DMS114 treated with DMSO at 0.1 percent for 48 hours (cell line): ENCODE results near the gene BRSK2.

Experiments used
- DNase-seq: peaks from one replicate; lab custom pipeline; 2025; ENCODE audit not compliant: unreplicated experiment; lab: John Stamatoyannopoulos, UW

Gene BRSK2

GRCh38 chr11:1450344-1450875, 60.7 kb downstream of the BRSK2 start:
- DNase-seq = no peak

- DNase-seq = no peak
These were observed 61.4 kb downstream of the BRSK2 start for GRCh38 chr11:1450949-1451710.

DNA sequence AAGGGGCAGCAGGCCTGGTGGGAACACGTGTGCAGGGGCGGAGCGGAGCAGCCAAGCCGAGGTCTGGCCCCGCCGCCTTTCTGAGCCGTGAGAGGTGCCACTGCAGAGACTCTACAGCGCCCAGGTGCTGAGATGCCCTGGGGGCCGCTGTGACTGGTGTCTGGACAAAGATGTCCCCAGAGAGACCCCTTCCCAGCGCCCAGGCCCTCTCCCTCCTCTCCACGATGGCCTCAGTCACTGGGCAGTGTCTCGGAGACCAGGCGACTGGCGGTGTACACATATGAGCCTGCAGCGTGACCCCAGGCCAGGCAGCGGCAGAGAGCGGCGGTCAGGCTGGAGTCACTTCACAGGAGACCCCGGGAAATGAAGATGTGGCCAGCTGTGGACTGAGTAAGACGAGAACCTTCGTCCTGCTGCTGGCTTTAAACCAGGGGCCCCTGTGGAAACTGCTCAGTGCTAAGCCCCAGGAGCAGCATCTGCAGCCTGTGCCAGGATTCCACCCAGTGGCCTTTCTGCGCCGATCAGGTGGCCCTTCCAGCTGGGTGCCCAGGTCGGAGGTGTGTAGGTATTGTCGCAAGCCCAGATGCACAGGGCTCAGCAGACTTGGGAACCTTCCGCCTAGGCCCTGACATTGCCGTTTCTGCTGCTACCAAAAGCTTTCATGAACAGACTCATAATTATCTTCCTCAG, 62.2 kb downstream of the BRSK2 start:
- DNase-seq = no peak

DNA sequence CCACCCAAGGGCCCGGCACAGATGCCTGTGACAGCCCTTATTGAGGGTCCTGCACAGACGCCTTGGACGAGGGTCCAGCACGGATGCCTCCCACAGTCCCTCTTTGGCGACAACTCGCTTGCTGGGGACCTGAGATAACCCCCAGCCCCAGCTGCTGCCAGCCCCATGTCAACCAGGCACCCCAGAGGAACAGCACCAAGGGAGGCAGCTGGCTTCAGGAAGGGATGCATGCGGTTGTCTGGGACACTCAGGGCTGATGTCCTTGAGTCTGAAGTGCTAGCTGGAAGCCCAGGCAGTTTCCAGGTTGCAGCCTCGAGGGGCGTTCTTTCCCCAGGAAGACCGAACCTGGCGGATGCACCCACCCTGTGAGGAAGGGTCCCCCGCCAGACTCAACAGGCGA, 63.0 kb downstream of the BRSK2 start:
- DNase-seq = no peak

DNA sequence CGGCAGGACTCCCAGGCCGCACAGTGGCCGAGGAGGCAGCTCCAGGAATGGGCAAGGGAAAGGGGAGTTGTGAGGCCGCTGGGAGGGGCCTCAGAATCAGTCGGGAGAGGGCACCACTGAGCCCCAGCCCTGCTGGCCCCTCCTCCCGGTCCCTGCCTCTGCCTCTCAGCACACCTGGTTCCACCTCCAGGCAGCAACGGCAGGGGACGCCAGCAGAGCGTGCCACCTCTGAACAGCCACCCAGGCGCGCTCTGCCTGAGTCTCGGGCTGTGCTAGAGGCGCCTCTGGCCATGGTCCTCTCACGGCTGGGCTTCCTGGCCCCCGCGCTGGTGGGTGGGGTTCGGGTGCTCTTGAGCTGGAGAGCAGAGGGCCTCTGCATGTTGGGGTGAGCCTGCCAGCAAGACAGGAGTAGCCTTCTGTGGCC, 63.9 kb downstream of the BRSK2 start:
- no peak for DNase-seq

GRCh38 chr11:1454576-1454975, 64.8 kb downstream of the BRSK2 start:
- no peak for DNase-seq

DNA sequence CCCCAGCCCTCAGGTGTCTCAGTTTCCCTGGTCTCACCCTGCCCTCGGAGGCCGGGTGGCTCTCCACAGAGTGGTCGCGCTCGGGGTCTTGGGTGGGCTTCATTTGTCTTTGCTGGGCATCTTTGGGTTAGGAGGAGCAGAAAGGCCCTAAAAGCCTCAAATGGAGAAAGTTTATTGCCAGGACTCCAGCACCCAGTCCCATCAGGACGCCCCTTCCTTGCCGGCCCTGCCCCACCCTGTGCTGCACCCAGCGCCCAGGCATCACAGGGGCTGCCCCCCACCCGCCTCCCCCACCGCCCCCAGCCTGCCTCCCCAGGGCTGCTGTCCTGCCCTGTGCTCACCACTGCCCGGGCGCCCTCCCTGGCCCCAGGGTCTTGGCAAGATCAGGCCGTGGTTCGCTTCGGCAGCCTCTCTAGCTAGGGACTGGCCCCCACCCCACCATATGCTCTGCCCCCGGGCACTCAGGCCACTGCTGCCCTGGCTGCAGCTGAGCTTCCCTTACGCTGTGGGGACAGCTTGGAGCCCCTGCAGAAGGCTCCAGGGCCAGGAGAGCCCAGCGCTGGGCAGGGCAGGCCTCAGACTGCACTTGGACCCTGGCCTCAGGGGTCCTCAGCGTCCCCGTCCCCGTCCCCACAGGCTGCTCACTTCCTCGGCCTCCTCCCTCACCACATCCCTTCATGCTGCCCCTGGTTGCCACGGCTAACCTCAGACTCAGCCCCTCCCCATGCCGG, 65.5 kb downstream of the BRSK2 start:
- no peak for DNase-seq

DNA sequence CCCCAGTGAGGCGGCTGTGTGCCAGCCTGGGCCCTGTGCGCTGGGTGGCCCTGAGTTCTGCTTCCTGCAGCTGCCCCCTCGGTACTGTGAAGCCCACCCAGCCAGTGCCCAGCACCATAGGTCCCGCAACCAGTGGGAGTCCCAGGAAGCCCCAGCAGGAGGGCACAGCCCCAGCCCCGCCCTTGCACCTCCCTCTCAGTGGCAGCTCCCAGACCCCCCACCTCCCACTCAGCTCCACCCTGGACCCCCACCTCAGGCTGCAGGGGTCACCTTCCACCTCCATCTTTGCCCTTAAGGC, 66.0 kb downstream of the BRSK2 start:
- DNase-seq = no peak

GRCh38 chr11:1456176-1456575, 66.4 kb downstream of the BRSK2 start:
- DNase-seq = no peak

DNA sequence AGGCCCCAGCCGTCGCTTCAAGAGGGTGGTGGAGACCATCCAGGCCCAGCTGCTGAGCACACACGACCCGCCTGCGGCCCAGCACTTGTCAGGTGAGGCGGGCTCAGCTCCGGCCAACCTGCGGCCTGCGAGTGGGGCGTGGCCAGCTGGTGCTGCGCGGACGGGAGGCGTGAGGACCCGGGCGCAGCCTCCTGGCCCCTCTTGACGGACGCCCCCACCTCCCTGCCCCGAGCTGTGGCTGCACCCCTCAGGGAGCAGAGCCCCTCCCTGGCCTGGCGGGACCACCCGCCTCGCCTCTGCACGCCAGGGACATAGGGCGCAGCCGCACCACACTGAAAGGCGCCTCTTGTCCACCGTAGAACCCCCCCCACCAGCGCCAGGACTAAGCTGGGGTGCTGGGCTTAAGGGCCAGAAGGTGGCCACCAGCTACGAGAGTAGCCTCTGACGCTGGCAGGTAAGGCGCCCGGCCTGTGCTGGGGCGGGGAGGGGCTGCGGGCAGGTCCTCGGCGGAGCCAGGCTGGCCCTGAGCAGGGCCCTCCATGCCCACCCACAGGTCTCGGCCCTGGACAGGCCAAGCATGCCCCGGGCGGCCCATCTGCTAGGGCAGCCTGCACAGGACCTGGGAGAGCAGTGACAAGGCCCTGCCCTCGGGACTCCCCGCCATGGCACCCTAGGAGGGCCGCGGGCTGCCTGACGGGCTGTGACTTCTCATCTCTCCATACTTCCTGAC, 67.0 kb downstream of the BRSK2 start:
- no peak for DNase-seq

DNA sequence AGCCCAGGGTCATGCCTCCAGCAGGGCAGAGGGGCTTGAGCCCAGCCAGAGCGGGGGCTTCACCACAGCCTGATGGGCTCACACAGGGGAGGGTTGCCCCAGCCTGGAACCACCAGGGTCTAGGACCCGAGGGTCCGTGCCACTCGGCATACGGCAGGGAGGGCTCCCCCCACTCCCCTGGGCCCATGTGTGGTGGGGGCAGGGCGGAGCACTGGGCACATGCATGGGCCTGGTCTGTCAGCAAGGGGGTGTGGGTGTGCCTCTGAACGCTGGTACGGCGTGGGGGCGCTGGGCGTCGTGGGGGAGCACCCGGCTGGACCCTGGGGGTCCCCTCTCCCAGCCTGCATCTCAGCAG, 67.6 kb downstream of the BRSK2 start:
- no peak for DNase-seq

GRCh38 chr11:1457856-1458255, 68.1 kb downstream of the BRSK2 start:
- DNase-seq = no peak

- no peak for DNase-seq
These were observed 68.8 kb downstream of the BRSK2 start for GRCh38 chr11:1458340-1459218.

DNA sequence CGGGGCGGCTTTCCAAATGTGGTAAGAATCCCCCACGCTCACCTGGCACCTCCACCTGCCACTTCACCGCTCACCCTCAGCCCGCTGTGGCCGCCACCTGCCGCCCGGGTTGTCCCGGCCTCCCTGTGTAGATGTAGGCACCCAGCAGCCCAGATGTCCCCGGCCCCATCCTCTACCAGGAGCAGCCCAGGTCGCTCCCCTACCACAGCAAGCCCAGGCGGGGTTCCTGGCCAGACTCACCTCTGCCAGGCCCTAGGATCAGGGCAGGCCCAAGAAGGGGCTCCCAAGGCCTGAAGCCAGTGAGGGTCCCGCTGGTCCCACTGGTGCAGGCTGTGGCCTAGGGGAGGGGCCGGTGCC, 69.5 kb downstream of the BRSK2 start:
- no peak for DNase-seq

DNA sequence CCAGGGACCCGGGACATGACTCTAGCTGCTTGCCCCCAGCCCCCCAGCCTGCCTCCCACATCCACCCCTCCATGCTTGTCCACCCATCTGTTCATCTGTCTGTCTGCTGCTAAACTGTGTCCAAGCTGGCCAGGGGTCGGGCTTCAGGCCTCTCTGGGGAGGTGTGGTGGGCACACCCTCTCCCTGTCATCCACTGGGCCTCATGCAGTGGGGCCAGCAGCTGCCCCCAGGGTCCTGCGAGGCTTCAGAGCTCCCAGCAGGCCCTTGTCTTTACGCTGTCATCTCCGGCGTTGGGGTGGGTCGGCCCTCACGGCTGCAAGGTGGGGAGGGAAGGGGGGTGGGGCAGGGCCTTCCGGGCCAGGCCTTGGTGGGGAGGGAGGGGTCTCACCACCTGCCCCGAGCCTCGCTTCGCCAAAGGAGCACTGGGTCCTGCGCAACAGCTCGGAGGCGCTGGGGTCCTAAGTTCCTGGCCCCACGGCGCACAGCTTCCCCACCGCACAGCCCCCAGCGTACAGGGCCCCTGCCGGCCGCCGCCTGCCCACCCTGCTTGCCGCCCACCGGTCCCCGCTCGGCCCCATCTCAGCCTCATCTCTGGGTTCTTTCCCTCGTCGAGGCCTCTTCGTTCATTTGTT, 70.1 kb downstream of the BRSK2 start:
- no peak for DNase-seq

GRCh38 chr11:1460396-1460985, 70.8 kb downstream of the BRSK2 start:
- DNase-seq = no peak

DNA sequence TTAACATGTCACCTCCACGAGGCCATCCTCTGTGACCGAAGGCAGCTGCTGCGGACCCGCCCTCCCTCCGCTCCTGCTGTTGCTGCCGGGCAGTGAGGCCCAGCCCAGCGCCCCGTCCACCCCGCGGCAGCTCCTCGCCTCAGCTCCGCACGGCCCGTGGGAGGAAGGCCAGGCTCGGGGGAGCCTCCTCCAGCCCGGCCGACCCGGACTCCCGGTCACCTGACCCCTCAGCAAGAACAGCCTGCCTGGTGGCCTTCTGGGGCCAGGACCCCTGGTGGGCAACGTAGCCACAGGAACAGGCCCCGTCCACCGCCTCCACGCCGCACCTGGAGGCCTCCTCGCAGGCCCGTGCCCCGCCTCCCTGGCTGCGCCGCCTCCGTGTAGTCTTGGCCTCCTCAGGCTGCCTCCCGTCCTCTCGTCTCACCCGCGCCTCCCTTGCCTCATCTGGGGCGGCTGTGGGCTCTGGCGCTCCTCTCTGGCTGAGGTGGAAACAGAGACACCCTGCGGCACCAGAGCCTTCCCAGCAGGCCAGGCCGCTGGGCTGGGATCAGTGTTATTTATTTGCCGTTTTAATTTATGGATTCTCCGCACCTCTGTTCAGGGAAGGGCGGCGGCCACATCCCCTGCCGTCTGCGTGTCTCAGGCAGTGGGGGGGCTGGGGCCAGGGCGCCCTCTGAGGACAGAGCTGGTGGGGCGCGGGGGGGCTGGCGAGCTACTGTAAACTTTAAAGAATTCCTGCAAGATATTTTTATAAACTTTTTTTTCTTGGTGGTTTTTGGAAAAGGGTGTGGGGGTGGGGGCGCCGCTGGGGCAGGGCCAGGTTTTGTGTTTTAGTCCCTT, 71.5 kb downstream of the BRSK2 start:
- DNase-seq = no peak

GRCh38 chr11:1461826-1462697, 72.3 kb downstream of the BRSK2 start:
- no peak for DNase-seq
